ENCODE data around the gene ECE2.

DNA sequence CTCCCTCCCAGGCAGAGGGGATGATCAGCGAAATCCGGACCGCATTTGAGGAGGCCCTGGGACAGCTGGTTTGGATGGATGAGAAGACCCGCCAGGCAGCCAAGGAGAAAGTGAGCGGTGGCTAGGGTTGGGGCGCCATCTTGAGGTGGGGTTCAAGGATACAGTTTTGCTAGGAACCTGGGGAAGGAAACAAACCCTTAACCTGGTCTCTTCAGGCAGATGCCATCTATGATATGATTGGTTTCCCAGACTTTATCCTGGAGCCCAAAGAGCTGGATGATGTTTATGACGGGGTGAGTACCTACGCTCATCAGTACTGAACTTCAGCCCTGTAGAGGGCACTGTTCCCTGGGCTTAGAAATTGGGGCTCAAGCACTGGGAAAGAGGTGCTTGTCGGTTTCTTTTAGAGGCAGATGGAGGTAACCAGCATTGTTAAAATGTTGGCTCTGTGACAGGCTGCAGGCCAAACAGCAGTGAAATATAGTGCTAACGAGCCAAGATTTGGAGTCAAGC is 13.7 kb downstream of the ECE2 start:
- TF ChIP-seq RAD21 (conservative IDR thresholded peaks at IDR 0.05 in 1 of 2, IDR thresholded peaks at IDR 0.05 in 1 of 2) (peak; percentile 79 to 88), ESRRA (IDR thresholded peaks at IDR 0.05; ENCODE audit: borderline replicate concordance, low read length) (no peak), FOSB (CRISPR knock-in tag; IDR thresholded peaks at IDR 0.05) (no peak), CEBPB (IDR thresholded peaks at IDR 0.05) (no peak)
- TF ChIP-seq, protein P1, sequence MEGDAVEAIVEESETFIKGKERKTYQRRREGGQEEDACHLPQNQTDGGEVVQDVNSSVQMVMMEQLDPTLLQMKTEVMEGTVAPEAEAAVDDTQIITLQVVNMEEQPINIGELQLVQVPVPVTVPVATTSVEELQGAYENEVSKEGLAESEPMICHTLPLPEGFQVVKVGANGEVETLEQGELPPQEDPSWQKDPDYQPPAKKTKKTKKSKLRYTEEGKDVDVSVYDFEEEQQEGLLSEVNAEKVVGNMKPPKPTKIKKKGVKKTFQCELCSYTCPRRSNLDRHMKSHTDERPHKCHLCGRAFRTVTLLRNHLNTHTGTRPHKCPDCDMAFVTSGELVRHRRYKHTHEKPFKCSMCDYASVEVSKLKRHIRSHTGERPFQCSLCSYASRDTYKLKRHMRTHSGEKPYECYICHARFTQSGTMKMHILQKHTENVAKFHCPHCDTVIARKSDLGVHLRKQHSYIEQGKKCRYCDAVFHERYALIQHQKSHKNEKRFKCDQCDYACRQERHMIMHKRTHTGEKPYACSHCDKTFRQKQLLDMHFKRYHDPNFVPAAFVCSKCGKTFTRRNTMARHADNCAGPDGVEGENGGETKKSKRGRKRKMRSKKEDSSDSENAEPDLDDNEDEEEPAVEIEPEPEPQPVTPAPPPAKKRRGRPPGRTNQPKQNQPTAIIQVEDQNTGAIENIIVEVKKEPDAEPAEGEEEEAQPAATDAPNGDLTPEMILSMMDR (IDR thresholded peaks at IDR 0.05): peak; percentile 71

All from A549 (cell line).